ENCODE measurements around the gene TMCC2. TPM values are rescaled to one million over a fixed set of nuclear protein-coding genes. Genes with fewer than 3 reads are reported as not detected.

Gene TMCC2
- total and polyA plus RNA-seq, 2 of the 8 experiments (the other 6 are each of a cell fraction or from before 2014, with no cell fraction given): 6.7 to 6.8 TPM

GRCh38 chr1:205321162-205321958 is 93.6 kb downstream of the TMCC2 start, which contains the start of gene NUAK2:
Gene NUAK2, minus strand, starts transcription at chr1:205321745. Its CDS starts 117 bp downstream, at chr1:205321628.
- H3K79me2 ChIP-seq (ENCODE audit: control insufficient read depth in 1 of 2, insufficient read depth in 2 of 2, low read length in 2 of 2): peaks cover 25 to 46% of the 10 kb centered on the region in 2 experiments
- no peak for FAIRE-seq
- TF ChIP-seq JUN (IDR thresholded peaks at IDR 0.05; ENCODE audit: low read depth, low read length): no peak
- TF ChIP-seq HDAC6 (IDR thresholded peaks at IDR 0.05; ENCODE audit: low read depth, low read length): no peak
- peak; percentile 89 for TF ChIP-seq USF2 (IDR thresholded peaks at IDR 0.05; ENCODE audit: low read length)
- TF ChIP-seq, protein P1, sequence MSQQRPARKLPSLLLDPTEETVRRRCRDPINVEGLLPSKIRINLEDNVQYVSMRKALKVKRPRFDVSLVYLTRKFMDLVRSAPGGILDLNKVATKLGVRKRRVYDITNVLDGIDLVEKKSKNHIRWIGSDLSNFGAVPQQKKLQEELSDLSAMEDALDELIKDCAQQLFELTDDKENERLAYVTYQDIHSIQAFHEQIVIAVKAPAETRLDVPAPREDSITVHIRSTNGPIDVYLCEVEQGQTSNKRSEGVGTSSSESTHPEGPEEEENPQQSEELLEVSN (IDR thresholded peaks at IDR 0.05): peak; percentile 89
- no peak for TF ChIP-seq MAFK (IDR thresholded peaks at IDR 0.05; ENCODE audit: low read depth, low read length)
- peak; percentile 92 for TF ChIP-seq SP4 (IDR thresholded peaks at IDR 0.05; ENCODE audit: low read length)
- no peak for TF ChIP-seq SUZ12 (IDR thresholded peaks at IDR 0.05; ENCODE audit: low read length)
- peak in 1 of 2 experiments; percentile 39; a peak in 1 of 4 replicates for TF ChIP-seq HDAC2 (IDR thresholded peaks at IDR 0.05; ENCODE audit: borderline replicate concordance in 1 of 2, low read depth in 2 of 2, low read length in 2 of 2)
- no peak for TF ChIP-seq RXRA (IDR thresholded peaks at IDR 0.05; ENCODE audit: insufficient read depth, low read depth, low read length)

More at GRCh38 chr1:205321162-205321958, 93.6 kb downstream of the TMCC2 start, which contains the start of gene NUAK2:
- Histone ChIP-seq H2BK12ac (ENCODE audit: low read depth, low read length) (peak within 1 kb of the TSS; percentile 78; the same call in 1 of the 2 replicates), H3K27ac (ENCODE audit: low read depth, low read length) (peak within 1 kb of the TSS; percentile 81), H4K8ac (ENCODE audit: extremely low read depth, insufficient read depth, low read length) (peak within 1 kb of the TSS; percentile 86), H2BK15ac (ENCODE audit: low read length) (peak within 1 kb of the TSS; percentile 90; the same call in 1 of the 2 replicates), H3K4me3 (ENCODE audit: extremely low read depth in 1 of 4, insufficient read depth in 2 of 4, low read depth in 3 of 4, low read length in 4 of 4) (peak within 1 kb of the TSS; percentile 67 to 93 (median 80)), H2BK120ac (replicated peaks; ENCODE audit: low read depth, low read length) (no peak within 1 kb of the TSS), H3K56ac (replicated peaks; ENCODE audit: insufficient read length, low read depth, low read length) (peak within 1 kb of the TSS; percentile 84), H3K23me2 (ENCODE audit: low read depth, low read length) (peaks cover 8% of the 10 kb centered on the region), H4K91ac (replicated peaks; ENCODE audit: insufficient read length, low read length) (peak within 1 kb of the TSS; percentile 78), H3K4me2 (ENCODE audit: insufficient read depth in 1 of 2, low read depth in 2 of 2, low read length in 2 of 2) (peak within 1 kb of the TSS; percentile 65 to 91), H3K9me3 (ENCODE audit: insufficient read depth in 2 of 2, low read depth in 1 of 2, low read length in 1 of 2) (no peaks in the 10 kb centered on the region), H3K23ac (ENCODE audit: insufficient read length) (no peak within 1 kb of the TSS), H3K14ac (ENCODE audit: insufficient read length) (no peak within 1 kb of the TSS), H2BK5ac (ENCODE audit: low read depth, low read length) (peak within 1 kb of the TSS; percentile 26; the same call in 1 of the 2 replicates), H3K79me1 (ENCODE audit: low read depth, low read length) (peaks cover 30% of the 10 kb centered on the region), H2BK20ac (ENCODE audit: low read length) (peak within 1 kb of the TSS; percentile 34; the same call in 1 of the 2 replicates), H3K4ac (replicated peaks; ENCODE audit: insufficient read length, low read depth, low read length) (no peak within 1 kb of the TSS), H4K5ac (ENCODE audit: insufficient read length, low read depth, low read length) (peak within 1 kb of the TSS; percentile 85), H3K18ac (ENCODE audit: extremely low read depth, low read length) (peak within 1 kb of the TSS; percentile 85), H3K4me1 (replicated peaks in 1 of 4; ENCODE audit: control insufficient read depth in 3 of 4, insufficient read depth in 4 of 4, low read length in 3 of 4) (peaks cover 26 to 37% (median 31%) of the 10 kb centered on the region in 4 experiments), H2AK5ac (ENCODE audit: low read depth, low read length) (no peak within 1 kb of the TSS; the same call in 1 of the 2 replicates), H4K20me1 (replicated peaks in 1 of 2; ENCODE audit: control insufficient read depth in 1 of 2, insufficient read depth in 2 of 2, low read length in 2 of 2) (peaks cover 11 to 28% of the 10 kb centered on the region in 2 experiments), H3K27me3 (replicated peaks in 1 of 4; ENCODE audit: control insufficient read depth in 3 of 4, extremely low read depth in 1 of 4, insufficient read depth in 3 of 4, low read length in 3 of 4) (no peaks in the 10 kb centered on the region), H3K9ac (replicated peaks in 1 of 4; ENCODE audit: extremely low read depth in 1 of 4, low read depth in 3 of 4, low read length in 3 of 4) (peak within 1 kb of the TSS; percentile 60 to 91 (median 73)), H2AFZ (ENCODE audit: low read length) (no peak within 1 kb of the TSS), H3K36me3 (ENCODE audit: control insufficient read depth in 2 of 4, insufficient read depth in 4 of 4, low read length in 3 of 4) (peaks cover 0 to 4% (median 0%) of the 10 kb centered on the region in 4 experiments; a peak in 2 of 8 replicates)
- CTCF ChIA-PET (ENCODE audit: partially characterized antibody): interaction anchor here (0.6 to 67.1 kb wide), 13 partner anchors 9 to 1620 kb away, joined by 3 to 2424 read pairs (median 4); partner anchors contain the start of gene TMCC2
- peak; percentile 82 to 96 for DNase-seq (ENCODE audit: low read depth in 1 of 2, low spot score in 2 of 2)
- 2% methylated on average over 69 of the region's 75 CpGs; no CpG with 5 or more reads in 1 of the 2 experiments for WGBS, 2 experiments (ENCODE audit: extremely low coverage in 1 of 2, insufficient coverage in 1 of 2, insufficient read length in 1 of 2, insufficient replicate concordance in 2 of 2, low coverage in 1 of 2, low lambda C conversion rate in 2 of 2, missing lambda C conversion rate in 1 of 2)
- POLR2A ChIA-PET (ENCODE audit: partially characterized antibody): interaction anchor here (0.9 to 11.0 kb wide), 24 partner anchors 8 to 114 kb away, joined by 3 to 134 read pairs (median 4); no protein-coding TSS in a partner anchor

All from H1 (cell line).